Stomach (tissue), 9 donors: ENCODE measurements around the gene MAGI1. TPM values are rescaled to one million over a fixed set of nuclear protein-coding genes. Genes with fewer than 3 reads are reported as not detected.

Experiments
- DNase-seq, 2 donors: peaks; one replicate each; pipeline versions ENCODE4 v3.0.0 to v3.0.0-alpha.2; 2013 to 2019
- H3K27ac ChIP-seq, 5 donors: fragments of 200-600 bp in 4 of 5; sonication (generic) in 4 of 5; one replicate each; pipeline ENCODE4 v1.5.1; 2013 to 2019; ENCODE audit warnings: mild to moderate bottlenecking in 1 of 5, moderate library complexity in 1 of 5
- H3K27me3 ChIP-seq, 3 donors: fragments of 200-600 bp; sonication (generic); one replicate each; pipeline ENCODE4 v1.5.1; 2017 to 2019; ENCODE audit warnings: mixed run types in 1 of 3
- H3K36me3 ChIP-seq, 4 donors: fragments of 200-600 bp; sonication (generic); 1 replicate in 3 of 4; 2 replicates in 1 of 4; pipeline ENCODE4 v1.5.1; 2016 to 2019
- H3K4me1 ChIP-seq, 4 donors: fragments of 200-600 bp; sonication (generic); one replicate each; pipeline ENCODE4 v1.5.1; 2016 to 2019
- H3K4me3 ChIP-seq, 4 donors: fragments of 200-600 bp; sonication (generic) in 3 of 4; one replicate each; pipeline ENCODE4 v1.5.1; 2016 to 2019; ENCODE audit warnings: mild to moderate bottlenecking in 1 of 4
- H3K9me3 ChIP-seq, 4 donors: fragments of 200-600 bp; sonication (generic); one replicate each; pipeline ENCODE4 v1.5.1; 2016 to 2019
- CTCF ChIP-seq, 7 experiments: fragments of 450-650 bp in 4 of 7; fragments of 200-600 bp in 3 of 7; sonication (generic) in 3 of 7; IDR thresholded peaks; one replicate each; pipeline ENCODE4 v1.5.1; 2016 to 2019; ENCODE audit warnings: antibody characterized with exemption in 7 of 7, control low read depth in 2 of 7, mild to moderate bottlenecking in 1 of 7
- EP300 ChIP-seq: sonication (generic); formaldehyde crosslinking; IDR thresholded peaks from one replicate; pipeline ENCODE4 v1.6.1; 2017; ENCODE audit warnings: antibody characterized with exemption
- POLR2A ChIP-seq, 4 donors: fragments of 450-650 bp; IDR thresholded peaks; one replicate each; pipeline ENCODE4 v1.6.1; 2016; ENCODE audit warnings: antibody characterized with exemption in 4 of 4, control low read depth in 2 of 4, mild to moderate bottlenecking in 1 of 4, moderate library complexity in 1 of 4
- POLR2AphosphoS5 ChIP-seq, 3 donors: sonication (generic); formaldehyde crosslinking; IDR thresholded peaks; one replicate each; pipeline ENCODE4 v1.6.1; 2016; ENCODE audit warnings: antibody characterized with exemption in 3 of 3
- WGBS, 5 donors: extraction: QIAGEN DNeasy Blood & Tissue Kit in 3 of 5; methylation state at CpG; one replicate each; pipeline versions ENCODE4 v1.1.5 to v1.1.7; 2013 to 2018; 5-methylcytosine and 5-hydroxymethylcytosine counted together
- intact Hi-C: fragments of 100-400 bp; cut with DNase I; formaldehyde crosslinking; loops from one replicate; pipeline ENCODE4 v1.15.1; 2023; ENCODE audit warnings: low total_unique reads
- polyA plus RNA-seq, 3 donors: library from polyadenylated mRNA; stranded (reverse); fragments of 200-250 nt; gene quantifications; one replicate each; pipeline ENCODE4 v1.2.3, GENCODE V29; 2013
- total RNA-seq, 5 donors: library from RNA; depleted of rRNA; stranded (reverse); fragments of >200 nt; gene quantifications; one replicate each; pipeline versions ENCODE4 v1.1.0 to v1.2.3, GENCODE V29; 2014 to 2016
- donor health status: healthy with polysubstance abuse.
- donor health status: Bipolar disorder and iron deficiency.
- donor health status: healthy.

The MAGI1 gene
- total and polyA plus RNA-seq, 8 donors: 5.7 to 237 (median 84.8) TPM

GRCh38 chr3:65843732-65844131 is 195.0 kb downstream of the MAGI1 start:
- Histone ChIP-seq H3K36me3 (no peaks in the 10 kb centered on the region), H3K27ac (no peak overlapping the region), H3K27me3 (no peaks in the 10 kb centered on the region), H3K9me3 (no peaks in the 10 kb centered on the region), H3K4me1 (peaks cover 0 to 4% (median 0%) of the 10 kb centered on the region in 4 donors), H3K4me3 (no peak overlapping the region)
- no peak for DNase-seq
- WGBS, 5 donors: 76 to 80% (median 77%) methylated on average over 1 of the region's 1 CpG
- TF ChIP-seq POLR2AphosphoS5 (IDR thresholded peaks at IDR 0.05): no peak
- TF ChIP-seq POLR2A (IDR thresholded peaks at IDR 0.05): no peak
- no peak for TF ChIP-seq CTCF (IDR thresholded peaks at IDR 0.05)
- no peak for TF ChIP-seq EP300
- intact Hi-C loops: no loop called here

- H3K27me3 ChIP-seq: no peaks in the 10 kb centered on the region
- H3K4me3 ChIP-seq: no peak overlapping the region
- TF ChIP-seq POLR2AphosphoS5 (IDR thresholded peaks at IDR 0.05) (no peak), POLR2A (IDR thresholded peaks at IDR 0.05) (no peak), EP300 (no peak), CTCF (IDR thresholded peaks at IDR 0.05) (no peak)
- no peak overlapping the region for H3K27ac ChIP-seq
- H3K9me3 ChIP-seq: no peaks in the 10 kb centered on the region
- H3K36me3 ChIP-seq: no peaks in the 10 kb centered on the region
- WGBS, 5 donors: 69 to 95% (median 82%) methylated on average over 4 of the region's 4 CpGs
- H3K4me1 ChIP-seq: peaks cover 16 to 29% (median 22%) of the 10 kb centered on the region in 4 donors
- DNase-seq: no peak
- intact Hi-C loops: no loop called here
Observed at GRCh38 chr3:65837604-65838003, 201.1 kb downstream of the MAGI1 start.

- Histone ChIP-seq H3K36me3 (no peaks in the 10 kb centered on the region), H3K27me3 (no peaks in the 10 kb centered on the region), H3K4me1 (peaks cover 27 to 41% (median 32%) of the 10 kb centered on the region in 4 donors), H3K9me3 (no peaks in the 10 kb centered on the region), H3K4me3 (no peak overlapping the region), H3K27ac (no peak overlapping the region)
- WGBS, 5 donors: 77 to 88% (median 83%) methylated on average over 1 of the region's 1 CpG
- intact Hi-C loops: no loop called here
- TF ChIP-seq EP300: no peak
- no peak for TF ChIP-seq POLR2A (IDR thresholded peaks at IDR 0.05)
- TF ChIP-seq CTCF (IDR thresholded peaks at IDR 0.05): no peak
- TF ChIP-seq POLR2AphosphoS5 (IDR thresholded peaks at IDR 0.05): no peak
- DNase-seq: no peak
Observed at GRCh38 chr3:65836047-65836446, 202.7 kb downstream of the MAGI1 start.

GRCh38 chr3:65833761-65834505 is 204.8 kb downstream of the MAGI1 start:
- DNase-seq: peak in 1 of 2 donors; percentile 15
- H3K9me3 ChIP-seq: no peaks in the 10 kb centered on the region
- 45 to 52% (median 49%) methylated on average over 2 of the region's 2 CpGs for WGBS, 5 donors
- intact Hi-C loops: no loop called here
- TF ChIP-seq EP300: no peak
- TF ChIP-seq CTCF (IDR thresholded peaks at IDR 0.05): no peak
- no peak for TF ChIP-seq POLR2A (IDR thresholded peaks at IDR 0.05)
- TF ChIP-seq POLR2AphosphoS5 (IDR thresholded peaks at IDR 0.05): no peak
- H3K4me3 ChIP-seq: no peak overlapping the region
- peaks cover 34 to 53% (median 40%) of the 10 kb centered on the region in 4 donors for H3K4me1 ChIP-seq
- H3K27ac ChIP-seq: no peak overlapping the region
- no peaks in the 10 kb centered on the region for H3K36me3 ChIP-seq
- H3K27me3 ChIP-seq: no peaks in the 10 kb centered on the region
